NCI-H345 (cell line): ENCODE measurements around the gene GLRB.
"Not testable (repeated sequence)": the region's sequence is repeated elsewhere in the genome, so short reads cannot be mapped to it uniquely, and the experiment has no call there.

ENCODE experiments used
- DNase-seq: peaks from one replicate; lab custom pipeline; 2025; lab: John Stamatoyannopoulos, UW

GLRB gene

GRCh38 chr4:157128395-157128794 lies 52.4 kb downstream of the GLRB start:
- DNase-seq: no peak

- no peak for DNase-seq
These were observed 66.0 kb downstream of the GLRB start for GRCh38 chr4:157141976-157142375.

- DNase-seq: no peak
These were observed 67.4 kb downstream of the GLRB start for GRCh38 chr4:157143369-157143768.

- no peak for DNase-seq
These were observed 75.8 kb downstream of the GLRB start for GRCh38 chr4:157151711-157152110.

GRCh38 chr4:157165935-157166610 lies 90.1 kb downstream of the GLRB start:
- DNase-seq: no peak

GRCh38 chr4:157170321-157170720 lies 94.4 kb downstream of the GLRB start:
- no peak for DNase-seq

- DNase-seq: no peak
These were observed 96.1 kb downstream of the GLRB start for GRCh38 chr4:157172011-157172410.

- not testable (repeated sequence) for DNase-seq
These were observed 104.3 kb downstream of the GLRB start for GRCh38 chr4:157180268-157180667.

GRCh38 chr4:157184300-157184699 lies 108.3 kb downstream of the GLRB start:
- DNase-seq: no peak

- no peak for DNase-seq
These were observed 109.4 kb downstream of the GLRB start for GRCh38 chr4:157185363-157185762.

GRCh38 chr4:157195374-157195773 lies 119.4 kb downstream of the GLRB start:
- no peak for DNase-seq

- no peak for DNase-seq
These were observed 120.1 kb downstream of the GLRB start for GRCh38 chr4:157196046-157196445.

GRCh38 chr4:157204634-157205244 lies 128.8 kb downstream of the GLRB start:
- no peak for DNase-seq

- peak; percentile 27 for DNase-seq
These were observed 141.8 kb downstream of the GLRB start for GRCh38 chr4:157217708-157218107.

- peak; percentile 66 for DNase-seq
These were observed 143.9 kb downstream of the GLRB start for GRCh38 chr4:157219711-157220370.

GRCh38 chr4:157220371-157220881 lies 144.5 kb downstream of the GLRB start, which contains the start of gene GRIA2:
Gene GRIA2, plus strand, starts transcription at chr4:157220728. Its CDS starts 315 bp downstream, at chr4:157221043.
- DNase-seq: peak; percentile 72

GRCh38 chr4:157221426-157221894 lies 145.5 kb downstream of the GLRB start:
- no peak for DNase-seq
